ENCODE data around the gene ICAM1. TPM values are rescaled to one million over a fixed set of nuclear protein-coding genes. Genes with fewer than 3 reads are reported as not detected.

The ICAM1 gene
- total RNA-seq, 1 donor, result 6.5 TPM

GRCh38 chr19:10328558-10329429, 57.9 kb downstream of the ICAM1 start:
- no peak for TF ChIP-seq CTCF (IDR thresholded peaks at IDR 0.05; ENCODE audit: insufficient read depth, low read length)
- no peak for DNase-seq (ENCODE audit: low read depth)
- no peak overlapping the region for H3K4me3 ChIP-seq (ENCODE audit: low read depth, low read length)

DNA sequence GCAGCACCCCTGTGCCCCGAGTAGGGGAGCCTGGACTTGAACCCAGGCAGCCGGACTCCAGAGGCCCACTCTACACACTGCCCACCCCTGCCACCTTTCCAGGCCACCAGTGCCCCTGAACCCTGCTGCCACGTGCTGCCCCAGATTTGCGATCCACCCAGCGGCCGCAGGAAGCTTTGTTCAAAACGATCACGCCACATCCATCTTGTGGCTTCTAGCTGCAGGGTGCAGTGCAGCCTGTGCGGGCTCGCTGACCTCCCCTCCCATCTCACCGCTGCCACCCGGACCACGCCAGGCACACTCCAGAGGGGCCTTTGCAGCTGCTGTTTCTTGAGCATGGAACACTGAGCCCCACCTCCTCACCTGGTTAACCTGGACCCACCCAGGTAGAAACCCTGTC, 58.6 kb downstream of the ICAM1 start:
- H3K4me3 ChIP-seq (ENCODE audit: low read depth, low read length), result no peak overlapping the region
- TF ChIP-seq CTCF (IDR thresholded peaks at IDR 0.05; ENCODE audit: insufficient read depth, low read length), result no peak
- no peak for DNase-seq (ENCODE audit: low read depth)

DNA sequence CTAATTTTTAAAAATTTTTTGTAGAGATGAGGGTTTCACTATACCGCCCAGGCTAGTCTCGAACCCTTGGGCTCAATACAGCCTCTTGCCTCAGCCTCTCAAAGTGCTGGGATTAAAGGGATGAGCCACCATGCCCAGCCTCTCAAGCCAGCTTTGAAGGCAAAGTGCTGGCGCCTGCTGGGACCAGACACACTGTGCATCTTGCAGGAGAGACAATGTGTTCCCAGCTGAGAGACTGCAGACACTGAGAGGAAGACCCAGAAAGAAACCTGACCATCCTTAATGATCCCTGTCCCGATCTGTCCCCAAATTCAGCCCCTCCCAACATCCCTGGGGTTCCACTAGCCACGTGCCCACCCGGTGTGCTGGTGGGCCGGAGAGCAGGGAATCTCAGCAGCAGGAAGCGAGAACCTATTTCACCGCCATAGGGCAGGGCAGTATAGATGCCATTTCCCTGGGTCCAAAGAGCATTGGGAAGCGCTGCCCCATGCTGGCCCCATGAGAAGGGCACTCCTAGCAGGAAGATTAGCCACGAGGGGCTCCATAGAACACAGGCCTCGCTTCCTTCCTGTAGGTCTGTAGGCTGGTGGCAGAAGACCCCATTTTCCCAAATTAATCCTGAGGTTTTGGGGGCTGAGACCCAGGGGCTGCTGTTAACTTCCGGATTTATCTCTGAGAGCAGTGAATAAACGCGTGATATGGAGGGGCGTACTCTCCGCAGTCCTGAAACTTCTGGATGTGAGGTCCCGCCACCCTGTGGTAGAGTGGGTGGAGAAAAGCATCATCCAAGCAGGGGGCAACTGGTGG, 61.4 kb downstream of the ICAM1 start:
- DNase-seq (ENCODE audit: low read depth), result no peak
- no peak for TF ChIP-seq CTCF (IDR thresholded peaks at IDR 0.05; ENCODE audit: insufficient read depth, low read length)
- peak overlapping the region; percentile 87 for H3K4me3 ChIP-seq (ENCODE audit: low read depth, low read length)

DNA sequence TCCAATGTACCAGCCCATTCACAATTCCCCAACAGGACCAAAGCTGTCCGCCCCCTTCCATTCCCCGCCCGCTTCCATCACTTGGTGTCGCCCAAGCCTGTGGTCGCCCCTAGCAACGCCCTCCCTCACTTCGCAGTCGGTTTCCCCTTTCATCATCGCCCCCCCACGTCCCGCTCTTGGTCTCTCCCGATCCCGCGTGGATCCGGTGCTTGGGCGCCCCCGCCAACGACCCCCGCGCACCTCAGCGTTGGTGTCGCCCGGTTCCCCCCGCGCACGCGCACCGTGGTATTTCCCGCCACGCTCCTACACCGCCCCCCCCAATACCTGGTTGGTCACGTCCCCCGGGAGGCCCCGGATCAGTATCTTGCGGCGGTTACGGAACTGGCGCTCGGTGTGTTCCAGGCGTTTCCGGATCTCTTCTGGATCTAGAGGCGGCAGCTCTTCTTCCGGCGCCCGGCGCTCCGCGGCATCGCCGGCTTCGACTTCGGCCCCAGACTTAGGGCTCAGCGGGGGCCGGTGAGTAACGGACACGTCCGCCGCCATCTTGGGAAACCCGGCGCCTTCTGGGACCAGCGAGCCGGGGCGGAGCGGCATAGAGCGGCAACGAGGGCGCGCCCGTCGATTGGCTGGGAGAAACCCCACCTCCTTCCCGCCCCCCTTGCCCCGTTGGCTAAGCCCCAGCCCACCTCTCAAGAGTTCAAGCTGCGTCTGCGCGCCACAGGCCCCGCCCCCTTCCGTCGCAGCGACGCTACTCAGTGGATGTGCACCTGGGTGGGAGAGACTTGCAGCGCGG, 62.2 kb downstream of the ICAM1 start, which contains the start of gene RAVER1:
RAVER1 (minus strand) TSS at position 565 of the 793 bp plus-strand sequence; CDS start at position 543, 22 bp downstream.
- peak; percentile 96 for DNase-seq (ENCODE audit: low read depth)
- H3K4me3 ChIP-seq (ENCODE audit: low read depth, low read length), result peak within 1 kb of the TSS; percentile 88
- no peak for TF ChIP-seq CTCF (IDR thresholded peaks at IDR 0.05; ENCODE audit: insufficient read depth, low read length)

GRCh38 chr19:10333758-10334587, 63.1 kb downstream of the ICAM1 start:
- no peak for TF ChIP-seq CTCF (IDR thresholded peaks at IDR 0.05; ENCODE audit: insufficient read depth, low read length)
- H3K4me3 ChIP-seq (ENCODE audit: low read depth, low read length), result peak overlapping the region; percentile 88
- peak; percentile 4 for DNase-seq (ENCODE audit: low read depth)
